HCT116 (cell line): ENCODE results near the gene TRPM4. TPM values are rescaled to one million over a fixed set of nuclear protein-coding genes. Genes with fewer than 3 reads are reported as not detected.

ENCODE experiments used
- ATAC-seq: fragments of 200-7000 bp; cut with Tn5 transposase; 2 replicates; pipeline ENCODE4 v1.9.1; 2020; ENCODE audit warnings: mild to moderate bottlenecking, moderate library complexity
- BruUV-seq: library from RNA; stranded (reverse); fragments of 400-500 nt; replicated peaks from 2 replicates; lab custom pipeline; 2021; lab: Mats Ljungman, UMichigan
- CTCF ChIA-PET: fragments of 300-600 bp; sonication (Branson Sonifier 250); formaldehyde crosslinking; loops from one replicate; lab custom pipeline; 2021; ENCODE audit warnings: antibody characterized with exemption; lab: Charles Lee
- POLR2A ChIA-PET: fragments of 300-600, 350-600 bp; sonication (Branson Sonifier 250); formaldehyde crosslinking; loops from one replicate; lab custom pipeline; 2021; ENCODE audit warnings: antibody characterized with exemption; lab: Charles Lee
- RAD21 ChIA-PET, 2 experiments: fragments of 300-600 bp; sonication (Branson Sonifier 250); formaldehyde crosslinking; loops; one replicate each; lab custom pipeline; 2023; ENCODE audit warnings: low total read pairs in 2 of 2; ENCODE audit not compliant: uncharacterized antibody in 2 of 2, unreplicated experiment in 2 of 2, low non-redundant PET in 1 of 2; lab: Charles Lee
- DNase-seq: peaks from one replicate; pipeline ENCODE4 v3.0.0-alpha.2; 2010; ENCODE audit warnings: low read depth, low spot score
- H2AFZ ChIP-seq: fragments of 200-600 bp; shearing (Covaris generic), sonication (generic); 2 replicates; pipeline ENCODE4 v1.6.1; 2017; ENCODE audit warnings: low read depth, mixed run types, mixed read lengths, antibody characterized with exemption, low read length; ENCODE audit not compliant: poor library complexity, severe bottlenecking
- H3K27ac ChIP-seq: 2 replicates; pipeline ENCODE4 v1.5.1; 2012; ENCODE audit warnings: low read depth, low read length
- H3K27me3 ChIP-seq: fragments of 200-600 bp; sonication (generic); 2 replicates; pipeline ENCODE4 v1.6.1; 2016; ENCODE audit warnings: mixed run types, low read length, mixed read lengths; ENCODE audit not compliant: insufficient read depth
- H3K36me3 ChIP-seq, 2 experiments: fragments of 200-500 bp in 1 of 2; fragments of 200-600 bp in 1 of 2; sonication (Bioruptor generic) in 1 of 2; sonication (generic) in 1 of 2; 2 replicates each; pipeline versions ENCODE4 v1.5.1 to v1.6.1; 2014 to 2016; ENCODE audit warnings: low read length in 2 of 2, inconsistent platforms in 1 of 2, mixed read lengths in 1 of 2, mixed run types in 1 of 2; ENCODE audit not compliant: insufficient read depth in 2 of 2, control insufficient read depth in 1 of 2
- H3K4me1 ChIP-seq, 2 experiments: fragments of 200-600 bp in 1 of 2; sonication (generic) in 1 of 2; 2 replicates each; pipeline versions ENCODE4 v1.5.1 to v1.6.1; 2012 to 2017; ENCODE audit warnings: low read length in 2 of 2, inconsistent platforms in 1 of 2, mild to moderate bottlenecking in 1 of 2, mixed read lengths in 1 of 2, mixed run types in 1 of 2, moderate library complexity in 1 of 2; ENCODE audit not compliant: insufficient read depth in 2 of 2, control insufficient read depth in 1 of 2
- H3K4me2 ChIP-seq: fragments of 200-600 bp; sonication (generic); 2 replicates; pipeline ENCODE4 v1.6.1; 2017; ENCODE audit warnings: mixed run types, low read length, mixed read lengths
- H3K4me3 ChIP-seq, 2 experiments: fragments of 200-600 bp in 1 of 2; sonication (generic) in 1 of 2; replicated peaks in 1 of 2; 2 replicates each; pipeline ENCODE4 v1.5.1; 2011 to 2016; ENCODE audit warnings: low read length in 2 of 2, control low read depth in 1 of 2, low read depth in 1 of 2, mild to moderate bottlenecking in 1 of 2, mixed read lengths in 1 of 2, mixed run types in 1 of 2
- H3K79me2 ChIP-seq: fragments of 200-600 bp; sonication (generic); 2 replicates; pipeline ENCODE4 v1.6.1; 2017; ENCODE audit warnings: mild to moderate bottlenecking, mixed run types, low read length, moderate library complexity, mixed read lengths; ENCODE audit not compliant: insufficient read depth
- H3K9ac ChIP-seq: fragments of 200-600 bp; sonication (generic); 2 replicates; pipeline ENCODE4 v1.6.1; 2016; ENCODE audit warnings: low read length, mixed read lengths
- H3K9me2 ChIP-seq: fragments of 200-600 bp; sonication (generic), shearing (Covaris generic); 2 replicates; pipeline ENCODE4 v1.6.1; 2017; ENCODE audit warnings: mixed run types, mild to moderate bottlenecking, moderate library complexity; ENCODE audit not compliant: insufficient read depth
- H3K9me3 ChIP-seq, 2 experiments: fragments of 200-500 bp in 1 of 2; fragments of 200-600 bp in 1 of 2; sonication (Bioruptor generic) in 1 of 2; sonication (generic) in 1 of 2; 2 replicates each; pipeline ENCODE4 v1.6.1; 2014 to 2017; ENCODE audit warnings: low read length in 2 of 2, mixed read lengths in 2 of 2, inconsistent platforms in 1 of 2, low read depth in 1 of 2, mild to moderate bottlenecking in 1 of 2, mixed run types in 1 of 2, moderate library complexity in 1 of 2; ENCODE audit not compliant: control insufficient read depth in 1 of 2, insufficient read depth in 1 of 2
- H4K20me1 ChIP-seq: fragments of 200-600 bp; sonication (generic), shearing (Covaris generic); 2 replicates; pipeline ENCODE4 v1.6.1; 2017; ENCODE audit warnings: mixed run types, mild to moderate bottlenecking, moderate library complexity; ENCODE audit not compliant: insufficient read depth
- CBX3 ChIP-seq: IDR thresholded peaks from 2 replicates; pipeline ENCODE4 v1.6.1; 2012; ENCODE audit warnings: low read depth
- CEBPB ChIP-seq: IDR thresholded peaks from 2 replicates; pipeline ENCODE4 v1.6.1; 2012; ENCODE audit warnings: low read depth
- ELF1 ChIP-seq: IDR thresholded peaks from 2 replicates; pipeline ENCODE4 v1.6.1; 2012; ENCODE audit warnings: low read depth, borderline replicate concordance
- FOSL1 ChIP-seq: IDR thresholded peaks from 2 replicates; pipeline ENCODE4 v1.6.1; 2012; ENCODE audit warnings: low read depth
- POLR2A ChIP-seq: IDR thresholded peaks from 2 replicates; pipeline ENCODE4 v1.7.0; 2011; ENCODE audit warnings: borderline replicate concordance; ENCODE audit not compliant: insufficient read depth, insufficient read length; ENCODE audit errors: extremely low read depth
- POLR2AphosphoS5 ChIP-seq: IDR thresholded peaks from 2 replicates; pipeline ENCODE4 v1.6.1; 2011; ENCODE audit warnings: mild to moderate bottlenecking, low read depth, low read length, moderate library complexity
- RAD21 ChIP-seq: IDR thresholded peaks from 2 replicates; pipeline ENCODE4 v1.6.1; 2012; ENCODE audit warnings: low read depth, mild to moderate bottlenecking
- SRF ChIP-seq: IDR thresholded peaks from 2 replicates; pipeline ENCODE4 v1.6.1; 2012; ENCODE audit warnings: low read depth
- intact Hi-C: fragments of 100-400 bp; cut with micrococcal nuclease; formaldehyde crosslinking; loops from 2 replicates; pipeline ENCODE4 v1.10.0; 2022
- total RNA-seq: library from RNA; stranded (reverse); gene quantifications from one replicate; pipeline ENCODE4 v1.2.1, GENCODE V29; 2021; ENCODE audit not compliant: unreplicated experiment
- TF ChIP-seq, protein P1 (sequence below): IDR thresholded peaks from 2 replicates; pipeline ENCODE4 v1.6.1; 2012; ENCODE audit warnings: low read depth
- TF ChIP-seq, protein P2 (sequence below), 3 experiments: fragments of 200-600 bp in 1 of 3; sonication (generic) in 1 of 3; IDR thresholded peaks in 2 of 3; conservative IDR thresholded peaks in 1 of 3; 2 replicates each; pipeline ENCODE4 v1.5.1; 2012 to 2017; ENCODE audit warnings: low read depth in 2 of 3, low read length in 2 of 3, antibody characterized with exemption in 1 of 3, borderline replicate concordance in 1 of 3, control low read depth in 1 of 3, mild to moderate bottlenecking in 1 of 3, mixed read lengths in 1 of 3, mixed run types in 1 of 3, moderate library complexity in 1 of 3; ENCODE audit not compliant: insufficient read depth in 1 of 3
- TF ChIP-seq, protein P3 (sequence below): IDR thresholded peaks from 2 replicates; pipeline ENCODE4 v1.6.1; 2012
- TF ChIP-seq, protein P4 (sequence below): IDR thresholded peaks from 2 replicates; pipeline ENCODE4 v1.6.1; 2011; ENCODE audit warnings: mild to moderate bottlenecking, low read length, moderate library complexity; ENCODE audit not compliant: insufficient replicate concordance; ENCODE audit errors: extremely low read depth
- TF ChIP-seq, protein P5 (sequence below): IDR thresholded peaks from 2 replicates; pipeline ENCODE4 v1.6.1; 2012

Gene TRPM4
- total RNA-seq, 1 experiment from 2014 or later = 44.2 TPM

DNA sequence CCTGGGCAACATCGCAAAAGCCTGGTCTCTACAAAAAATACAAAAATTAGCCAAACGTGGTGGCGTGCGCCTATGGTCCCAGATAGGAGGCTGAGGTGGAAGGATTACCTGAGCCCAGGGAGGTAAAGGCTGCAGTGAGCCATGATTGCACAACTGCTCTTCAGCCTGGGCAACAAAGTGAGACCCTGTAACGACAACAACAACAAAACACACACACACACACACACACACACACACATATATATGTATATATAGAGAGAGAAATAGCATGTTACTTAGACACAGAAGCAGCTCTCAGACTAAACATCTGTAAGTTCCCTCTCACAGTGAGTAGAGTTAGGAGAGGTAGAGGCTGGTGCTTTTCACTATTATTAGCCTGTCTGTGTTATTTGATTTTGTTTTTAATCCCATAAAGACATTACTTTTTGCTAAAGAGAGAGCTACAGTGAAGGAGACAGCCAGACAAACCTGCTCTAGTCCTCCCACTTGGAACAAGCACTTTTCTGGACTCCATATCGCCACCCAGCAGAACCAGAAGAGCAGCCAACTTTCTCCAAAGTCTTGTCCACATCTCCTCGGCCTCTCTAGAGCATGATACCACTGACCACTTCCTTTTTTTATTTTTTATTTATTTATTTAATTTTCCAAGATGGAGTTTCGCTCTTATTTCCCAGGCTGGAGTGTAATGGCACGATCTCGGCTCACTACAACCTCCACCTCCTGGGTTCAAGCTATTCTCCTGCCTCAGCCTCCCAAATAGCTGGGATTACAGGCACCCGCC is 46.2 kb upstream of the TRPM4 start:
- ATAC-seq = no peak
- Histone ChIP-seq H3K36me3 (peaks cover 24 to 26% of the 10 kb centered on the region in 2 experiments), H3K79me2 (peaks cover 9% of the 10 kb centered on the region; the same call in 1 of the 2 replicates), H3K9me3 (no peaks in the 10 kb centered on the region), H2AFZ (no peak overlapping the region), H3K4me2 (no peak overlapping the region), H3K27me3 (no peaks in the 10 kb centered on the region), H3K9me2 (no peaks in the 10 kb centered on the region), H4K20me1 (no peaks in the 10 kb centered on the region), H3K4me3 (no peak overlapping the region), H3K9ac (no peak overlapping the region)
- DNase-seq = no peak
- ChIA-PET RAD21 (no interaction called here), POLR2A (no interaction called here), CTCF (interaction anchor here (0.7 kb wide), 1 partner anchor 87 kb away, joined by 3 read pairs; no protein-coding TSS in a partner anchor)
- no TSS peak for BruUV-seq
- intact Hi-C loops = no loop called here
- TF ChIP-seq, protein P1, sequence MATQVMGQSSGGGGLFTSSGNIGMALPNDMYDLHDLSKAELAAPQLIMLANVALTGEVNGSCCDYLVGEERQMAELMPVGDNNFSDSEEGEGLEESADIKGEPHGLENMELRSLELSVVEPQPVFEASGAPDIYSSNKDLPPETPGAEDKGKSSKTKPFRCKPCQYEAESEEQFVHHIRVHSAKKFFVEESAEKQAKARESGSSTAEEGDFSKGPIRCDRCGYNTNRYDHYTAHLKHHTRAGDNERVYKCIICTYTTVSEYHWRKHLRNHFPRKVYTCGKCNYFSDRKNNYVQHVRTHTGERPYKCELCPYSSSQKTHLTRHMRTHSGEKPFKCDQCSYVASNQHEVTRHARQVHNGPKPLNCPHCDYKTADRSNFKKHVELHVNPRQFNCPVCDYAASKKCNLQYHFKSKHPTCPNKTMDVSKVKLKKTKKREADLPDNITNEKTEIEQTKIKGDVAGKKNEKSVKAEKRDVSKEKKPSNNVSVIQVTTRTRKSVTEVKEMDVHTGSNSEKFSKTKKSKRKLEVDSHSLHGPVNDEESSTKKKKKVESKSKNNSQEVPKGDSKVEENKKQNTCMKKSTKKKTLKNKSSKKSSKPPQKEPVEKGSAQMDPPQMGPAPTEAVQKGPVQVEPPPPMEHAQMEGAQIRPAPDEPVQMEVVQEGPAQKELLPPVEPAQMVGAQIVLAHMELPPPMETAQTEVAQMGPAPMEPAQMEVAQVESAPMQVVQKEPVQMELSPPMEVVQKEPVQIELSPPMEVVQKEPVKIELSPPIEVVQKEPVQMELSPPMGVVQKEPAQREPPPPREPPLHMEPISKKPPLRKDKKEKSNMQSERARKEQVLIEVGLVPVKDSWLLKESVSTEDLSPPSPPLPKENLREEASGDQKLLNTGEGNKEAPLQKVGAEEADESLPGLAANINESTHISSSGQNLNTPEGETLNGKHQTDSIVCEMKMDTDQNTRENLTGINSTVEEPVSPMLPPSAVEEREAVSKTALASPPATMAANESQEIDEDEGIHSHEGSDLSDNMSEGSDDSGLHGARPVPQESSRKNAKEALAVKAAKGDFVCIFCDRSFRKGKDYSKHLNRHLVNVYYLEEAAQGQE = no peak
- TF ChIP-seq CEBPB (no peak), FOSL1 (no peak), POLR2A (no peak), SRF (no peak), POLR2AphosphoS5 (no peak), CBX3 (no peak), RAD21 (no peak), ELF1 (no peak)
- TF ChIP-seq, protein P2, sequence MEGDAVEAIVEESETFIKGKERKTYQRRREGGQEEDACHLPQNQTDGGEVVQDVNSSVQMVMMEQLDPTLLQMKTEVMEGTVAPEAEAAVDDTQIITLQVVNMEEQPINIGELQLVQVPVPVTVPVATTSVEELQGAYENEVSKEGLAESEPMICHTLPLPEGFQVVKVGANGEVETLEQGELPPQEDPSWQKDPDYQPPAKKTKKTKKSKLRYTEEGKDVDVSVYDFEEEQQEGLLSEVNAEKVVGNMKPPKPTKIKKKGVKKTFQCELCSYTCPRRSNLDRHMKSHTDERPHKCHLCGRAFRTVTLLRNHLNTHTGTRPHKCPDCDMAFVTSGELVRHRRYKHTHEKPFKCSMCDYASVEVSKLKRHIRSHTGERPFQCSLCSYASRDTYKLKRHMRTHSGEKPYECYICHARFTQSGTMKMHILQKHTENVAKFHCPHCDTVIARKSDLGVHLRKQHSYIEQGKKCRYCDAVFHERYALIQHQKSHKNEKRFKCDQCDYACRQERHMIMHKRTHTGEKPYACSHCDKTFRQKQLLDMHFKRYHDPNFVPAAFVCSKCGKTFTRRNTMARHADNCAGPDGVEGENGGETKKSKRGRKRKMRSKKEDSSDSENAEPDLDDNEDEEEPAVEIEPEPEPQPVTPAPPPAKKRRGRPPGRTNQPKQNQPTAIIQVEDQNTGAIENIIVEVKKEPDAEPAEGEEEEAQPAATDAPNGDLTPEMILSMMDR (IDR thresholded peaks at IDR 0.05 in 2 of 3, conservative IDR thresholded peaks at IDR 0.05 in 1 of 3; ENCODE audit: borderline replicate concordance in 1 of 3, insufficient read depth in 1 of 3, low read depth in 2 of 3, low read length in 2 of 3) = no peak
- TF ChIP-seq, protein P3, sequence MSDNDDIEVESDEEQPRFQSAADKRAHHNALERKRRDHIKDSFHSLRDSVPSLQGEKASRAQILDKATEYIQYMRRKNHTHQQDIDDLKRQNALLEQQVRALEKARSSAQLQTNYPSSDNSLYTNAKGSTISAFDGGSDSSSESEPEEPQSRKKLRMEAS = no peak
- TF ChIP-seq, protein P4, sequence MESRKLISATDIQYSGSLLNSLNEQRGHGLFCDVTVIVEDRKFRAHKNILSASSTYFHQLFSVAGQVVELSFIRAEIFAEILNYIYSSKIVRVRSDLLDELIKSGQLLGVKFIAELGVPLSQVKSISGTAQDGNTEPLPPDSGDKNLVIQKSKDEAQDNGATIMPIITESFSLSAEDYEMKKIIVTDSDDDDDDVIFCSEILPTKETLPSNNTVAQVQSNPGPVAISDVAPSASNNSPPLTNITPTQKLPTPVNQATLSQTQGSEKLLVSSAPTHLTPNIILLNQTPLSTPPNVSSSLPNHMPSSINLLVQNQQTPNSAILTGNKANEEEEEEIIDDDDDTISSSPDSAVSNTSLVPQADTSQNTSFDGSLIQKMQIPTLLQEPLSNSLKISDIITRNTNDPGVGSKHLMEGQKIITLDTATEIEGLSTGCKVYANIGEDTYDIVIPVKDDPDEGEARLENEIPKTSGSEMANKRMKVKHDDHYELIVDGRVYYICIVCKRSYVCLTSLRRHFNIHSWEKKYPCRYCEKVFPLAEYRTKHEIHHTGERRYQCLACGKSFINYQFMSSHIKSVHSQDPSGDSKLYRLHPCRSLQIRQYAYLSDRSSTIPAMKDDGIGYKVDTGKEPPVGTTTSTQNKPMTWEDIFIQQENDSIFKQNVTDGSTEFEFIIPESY = no peak
- TF ChIP-seq, protein P5, sequence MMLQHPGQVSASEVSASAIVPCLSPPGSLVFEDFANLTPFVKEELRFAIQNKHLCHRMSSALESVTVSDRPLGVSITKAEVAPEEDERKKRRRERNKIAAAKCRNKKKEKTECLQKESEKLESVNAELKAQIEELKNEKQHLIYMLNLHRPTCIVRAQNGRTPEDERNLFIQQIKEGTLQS = no peak
- TF ChIP-seq, all 23 proteins: peak for 0
- Histone ChIP-seq H3K4me1 (peaks cover 10 to 25% of the 10 kb centered on the region in 2 experiments; a peak in 3 of 4 replicates), H3K27ac (no peak overlapping the region; the same call in 1 of the 2 replicates)
